A204.1 (cell line): ENCODE results near the gene ARSG.
"Not testable (repeated sequence)": the region's sequence is repeated elsewhere in the genome, so short reads cannot be mapped to it uniquely, and the experiment has no call there.

Experiments
- FAIRE-seq: peaks from 2 replicates; lab custom pipeline; 2012; peaks lifted over from hg19 to GRCh38; lab: Jason Lieb, UNC

The ARSG gene

GRCh38 chr17:68277807-68278206, 13.5 kb upstream of the ARSG start:
- FAIRE-seq, result no peak

DNA sequence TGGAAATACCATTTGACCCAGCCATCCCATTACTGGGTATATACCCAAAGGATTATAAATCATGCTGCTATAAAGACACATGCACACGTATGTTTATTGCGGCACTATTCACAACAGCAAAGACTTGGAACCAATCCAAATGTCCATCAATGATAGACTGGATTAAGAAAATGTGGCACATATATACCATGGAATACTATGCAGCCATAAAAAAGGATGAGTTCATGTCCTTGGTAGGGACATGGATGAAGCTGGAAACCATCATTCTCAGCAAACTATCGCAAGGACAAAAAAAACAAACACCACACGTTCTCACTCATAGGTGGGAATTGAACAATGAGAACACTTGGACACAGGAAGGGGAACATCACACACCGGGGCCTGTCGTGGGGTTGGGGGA, 9.3 kb upstream of the ARSG start:
- not testable (repeated sequence) for FAIRE-seq

DNA sequence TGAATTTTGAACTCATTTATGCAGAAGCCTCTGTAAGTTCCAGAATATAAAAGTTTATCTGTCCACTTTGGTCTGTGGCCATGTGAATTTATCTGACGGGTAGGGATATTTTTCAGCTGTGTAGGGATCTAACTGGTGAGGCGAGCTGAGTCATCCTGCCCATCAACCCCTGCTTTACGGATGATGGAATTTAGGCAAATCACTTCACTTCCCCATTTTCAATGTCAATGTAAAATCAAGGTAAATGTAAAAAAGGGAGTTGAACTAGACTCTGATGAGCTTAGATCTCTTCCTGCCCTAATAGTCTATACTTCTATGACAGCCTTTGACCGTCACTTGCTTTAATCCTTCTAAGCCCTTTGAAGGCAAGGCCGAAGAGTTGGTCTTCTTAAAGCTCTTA, 2.9 kb upstream of the ARSG start:
- no peak for FAIRE-seq

DNA sequence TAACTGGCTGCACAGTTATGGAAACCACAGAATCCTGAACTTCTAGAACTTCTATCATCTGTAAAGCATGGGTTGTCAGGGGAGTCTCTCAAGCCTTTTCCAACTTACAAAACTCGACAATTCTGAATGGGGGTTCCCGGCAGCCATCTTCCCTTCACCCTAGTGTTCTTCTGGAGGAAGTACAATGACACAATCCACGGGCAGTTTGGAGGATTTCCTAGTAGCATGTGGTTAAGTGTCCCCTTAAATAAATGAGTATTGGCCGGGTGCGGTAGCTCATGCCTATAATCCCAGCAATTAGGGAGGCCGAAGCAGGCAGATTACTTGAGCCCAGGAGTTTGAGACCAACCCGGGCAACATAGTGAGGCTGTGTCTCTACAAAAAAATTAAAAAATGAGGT, 2.5 kb upstream of the ARSG start:
- no peak for FAIRE-seq

DNA sequence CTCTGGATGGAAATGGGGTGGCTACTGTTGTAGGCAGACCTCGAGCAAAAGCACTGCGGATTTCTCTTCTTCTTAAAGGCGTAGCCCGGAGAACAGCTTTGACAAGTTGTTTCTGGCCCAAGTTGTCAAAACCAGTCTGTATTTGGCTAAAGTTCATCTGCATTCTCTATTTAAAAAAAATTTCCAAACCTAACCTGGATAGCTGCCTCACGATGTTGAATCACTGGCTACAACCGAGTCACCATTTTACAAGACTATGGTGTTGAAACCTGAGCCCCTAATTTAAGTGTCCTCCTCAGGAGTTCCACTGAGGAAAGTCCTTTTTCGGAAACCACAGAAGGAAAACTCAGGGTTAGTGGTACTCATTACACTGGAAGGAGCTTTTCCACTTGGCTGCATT, 1.8 kb upstream of the ARSG start:
- FAIRE-seq, result no peak

- no peak for FAIRE-seq
Measured at GRCh38 chr17:68289936-68290267, 1.4 kb upstream of the ARSG start.

GRCh38 chr17:68290268-68290954, 884 bp upstream of the ARSG start:
- FAIRE-seq, result no peak

DNA sequence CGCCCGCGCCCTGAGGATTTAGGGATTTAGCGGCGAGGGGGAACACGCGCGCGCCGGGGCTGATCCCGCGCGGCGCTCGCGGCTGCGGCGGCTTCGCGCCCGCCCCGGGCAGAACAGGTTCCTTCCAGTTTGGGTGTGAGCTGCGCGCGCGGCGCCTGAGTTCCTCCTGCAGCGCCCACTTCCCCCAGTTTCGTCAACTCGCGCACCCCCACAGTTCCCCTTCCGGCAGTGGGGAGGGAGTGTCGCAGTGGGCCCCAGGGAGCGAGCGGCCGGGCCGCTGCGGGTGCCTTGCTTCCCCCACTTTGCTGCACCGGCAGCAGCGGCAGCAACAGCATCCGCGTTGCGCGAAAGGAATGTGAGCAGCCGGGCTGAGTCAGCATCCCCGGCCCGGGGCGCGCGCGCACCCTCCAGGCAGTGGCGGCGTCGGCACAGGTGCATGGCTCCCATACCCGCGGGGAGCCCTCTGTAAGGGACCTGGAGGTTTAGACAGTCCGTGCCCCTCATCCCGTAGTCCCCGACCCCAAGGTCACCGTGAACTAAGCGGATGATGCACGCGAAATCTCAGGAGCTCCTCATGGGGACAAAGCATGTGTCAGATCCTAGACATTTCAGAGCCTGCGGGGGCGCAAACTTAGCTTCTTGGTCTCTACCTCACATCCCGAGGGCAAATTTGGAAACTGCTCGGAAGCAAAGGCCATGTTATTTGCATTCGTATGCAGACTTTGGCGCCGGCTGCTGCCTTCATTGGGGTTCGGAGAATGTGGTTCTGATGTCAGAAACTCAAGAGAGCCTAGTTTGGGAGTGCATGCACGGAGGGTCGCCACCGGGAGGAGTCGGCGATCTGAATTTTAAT, 767 bp downstream of the ARSG start:
- no peak for FAIRE-seq

GRCh38 chr17:68292689-68293040, 1.4 kb downstream of the ARSG start:
- no peak for FAIRE-seq

GRCh38 chr17:68293490-68294195, 2.3 kb downstream of the ARSG start:
- no peak for FAIRE-seq

DNA sequence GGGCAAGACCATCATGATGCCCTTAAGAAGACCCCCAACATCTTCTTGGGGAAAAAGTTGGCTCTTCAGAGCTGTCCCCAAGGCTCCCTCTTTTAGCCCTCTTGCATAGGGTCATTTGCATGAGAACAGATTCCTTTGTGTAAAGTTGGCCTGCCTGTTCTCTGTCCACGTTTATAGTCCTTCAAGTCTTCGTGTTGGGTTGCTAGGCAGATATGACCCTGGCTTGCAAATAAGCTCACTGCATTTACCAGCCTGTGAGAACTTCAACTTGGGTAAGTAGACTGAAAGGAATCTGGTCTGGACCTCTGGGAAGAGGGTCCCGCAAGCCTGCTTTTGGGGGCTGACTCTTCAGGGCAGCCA, 2.9 kb downstream of the ARSG start:
- no peak for FAIRE-seq

- FAIRE-seq, result no peak
Measured at GRCh38 chr17:68294617-68295016, 3.3 kb downstream of the ARSG start.

DNA sequence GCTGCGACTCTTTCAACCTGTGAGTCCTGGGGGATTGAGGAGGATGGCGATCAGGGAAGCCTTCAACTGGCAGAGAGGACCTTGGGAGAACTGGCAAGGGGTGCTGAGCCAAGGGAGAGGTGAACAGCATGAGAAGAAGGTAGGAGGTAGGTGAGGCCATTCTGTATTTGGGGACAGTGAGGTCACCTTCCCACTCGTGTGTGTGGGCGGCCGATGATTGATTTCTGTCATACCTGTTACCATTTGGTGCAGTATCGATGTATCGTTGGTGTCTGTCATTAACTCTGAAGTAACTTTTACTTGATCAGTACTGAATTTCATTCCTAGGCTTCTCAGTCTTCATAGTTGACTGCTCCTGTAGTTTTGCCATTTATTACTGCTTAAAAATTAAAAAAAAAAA, 3.8 kb downstream of the ARSG start:
- no peak for FAIRE-seq

- no peak for FAIRE-seq
Measured at GRCh38 chr17:68296217-68297191, 5.2 kb downstream of the ARSG start.

DNA sequence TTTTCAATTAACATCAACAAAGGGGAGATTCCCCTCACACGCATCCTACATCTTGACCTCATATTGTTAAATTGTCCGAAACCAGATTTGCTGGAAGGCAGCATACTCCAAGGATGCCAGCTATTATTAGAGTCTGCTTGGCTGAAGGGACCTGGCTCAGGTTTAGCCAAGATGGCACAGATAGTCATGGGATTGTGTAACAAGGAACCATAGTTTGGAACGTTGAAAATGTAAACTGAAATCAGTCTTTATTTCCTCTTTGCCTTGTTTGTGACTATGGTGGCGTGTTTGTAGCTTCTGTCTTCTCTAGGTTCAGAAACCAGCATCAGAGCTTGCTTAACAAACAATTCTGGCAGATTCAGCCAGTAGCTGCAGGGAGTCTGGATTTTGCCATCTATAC, 5.9 kb downstream of the ARSG start:
- FAIRE-seq, result no peak

GRCh38 chr17:68298601-68299000, 7.3 kb downstream of the ARSG start:
- FAIRE-seq, result no peak

- FAIRE-seq, result no peak
Measured at GRCh38 chr17:68299817-68300216, 8.5 kb downstream of the ARSG start.

GRCh38 chr17:68301438-68301959, 10.2 kb downstream of the ARSG start:
- FAIRE-seq, result no peak

DNA sequence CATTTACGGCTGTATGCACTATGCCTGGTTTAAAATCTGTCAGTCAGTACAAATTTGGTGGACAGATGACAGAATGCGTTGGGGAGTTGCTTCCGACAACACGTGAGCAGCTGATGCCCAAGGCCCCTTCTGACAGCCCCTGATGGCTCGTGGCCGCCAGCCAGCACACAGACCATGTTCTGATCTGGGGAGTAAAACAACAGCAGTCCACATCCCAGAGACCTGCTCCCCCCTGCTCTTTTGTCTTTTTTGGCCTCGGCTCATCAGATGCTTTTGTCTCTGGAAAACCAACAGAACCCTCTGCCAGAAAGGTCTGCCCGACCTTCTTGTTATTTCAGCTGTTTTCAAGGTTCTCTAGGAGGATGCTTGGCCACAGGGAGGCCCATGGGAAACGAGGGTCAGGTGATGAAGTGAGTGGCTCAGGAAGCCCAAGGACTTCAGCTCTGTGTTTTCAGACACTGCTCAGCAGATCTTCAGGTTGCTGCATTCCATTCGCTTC, 10.8 kb downstream of the ARSG start:
- no peak for FAIRE-seq

DNA sequence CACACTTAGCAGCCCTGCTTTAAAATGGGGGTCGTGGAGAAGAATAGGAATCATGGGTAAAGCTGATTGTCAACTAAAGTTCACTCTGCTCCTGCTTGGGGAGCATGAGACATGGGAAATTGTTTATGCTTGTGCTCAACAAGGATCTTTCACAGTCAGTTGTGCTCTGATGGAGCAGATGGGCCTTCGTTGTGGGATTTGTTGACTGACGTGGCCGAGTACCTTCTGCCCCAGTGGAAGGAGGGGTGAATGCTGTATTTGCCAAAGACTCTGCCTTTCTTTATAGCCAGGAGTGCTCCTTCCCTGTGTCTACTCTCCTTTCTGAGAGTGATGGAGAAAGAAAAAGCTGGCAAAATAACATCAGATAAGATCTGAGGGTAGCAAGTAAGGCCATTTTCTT, 11.4 kb downstream of the ARSG start:
- no peak for FAIRE-seq

GRCh38 chr17:68304706-68305105, 13.4 kb downstream of the ARSG start:
- no peak for FAIRE-seq

DNA sequence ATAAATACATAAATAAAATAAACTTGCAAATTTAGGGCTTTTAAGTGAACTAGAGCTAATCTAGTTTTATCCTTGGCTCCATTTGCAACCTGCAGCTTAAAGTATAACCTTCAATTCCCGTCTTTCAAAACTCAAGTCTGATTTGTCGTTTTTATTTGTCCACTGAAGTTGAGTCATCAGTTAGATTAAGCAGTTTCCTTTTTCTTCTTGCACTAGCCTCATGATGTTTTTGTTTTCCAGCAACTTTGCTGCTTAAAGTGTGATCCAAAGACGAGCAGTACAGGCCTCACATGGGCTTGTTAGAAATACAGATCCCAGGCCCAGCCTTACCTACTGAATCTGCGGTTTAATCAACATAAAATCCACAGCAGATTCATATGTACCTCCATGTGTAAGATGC, 13.8 kb downstream of the ARSG start:
- no peak for FAIRE-seq
